HepG2 (cell line): ENCODE measurements around the gene S1PR3. TPM values are rescaled to one million over a fixed set of nuclear protein-coding genes. Genes with fewer than 3 reads are reported as not detected.

Source experiments
- ATAC-seq: fragments of 200-7000 bp; cut with Tn5 transposase; 3 replicates; pipeline ENCODE4 v1.9.1; 2020; ENCODE audit warnings: mild to moderate bottlenecking, moderate library complexity
- BruUV-seq: library from RNA; stranded (reverse); fragments of 400-500 nt; replicated peaks from 2 replicates; lab custom pipeline; 2021; lab: Mats Ljungman, UMichigan
- CTCF ChIA-PET: fragments of 300-600 bp; formaldehyde crosslinking; extraction: SDS; loops from one replicate; lab custom pipeline; 2021; ENCODE audit warnings: low total read pairs, inconsistent platforms, low intra/inter-chr PET ratio; lab: Yijun Ruan, JAX
- POLR2A ChIA-PET: fragments of 350-600 bp; sonication (Branson Sonifier 250); formaldehyde crosslinking; loops from one replicate; lab custom pipeline; 2020; ENCODE audit warnings: antibody characterized with exemption, inconsistent platforms; lab: Yijun Ruan, JAX
- DNase-seq: peaks from one replicate; pipeline ENCODE4 v3.0.0-alpha.2; 2015; ENCODE audit warnings: low spot score
- FAIRE-seq: peaks from 3 replicates; lab custom pipeline; 2011; peaks lifted over from hg19 to GRCh38; lab: Jason Lieb, UNC
- H2AFZ ChIP-seq: one replicate; pipeline ENCODE4 v1.6.1; 2011; ENCODE audit warnings: low read length, inconsistent platforms
- H3K27ac ChIP-seq: fragments of 300-600 bp; 3 replicates; pipeline ENCODE4 v1.8.0; 2011; ENCODE audit warnings: mixed run types, mild to moderate bottlenecking, mixed read lengths, low read length, inconsistent platforms; ENCODE audit not compliant: insufficient read depth; ENCODE audit errors: extremely low read length
- H3K27me3 ChIP-seq, 2 experiments: fragments of 200-600 bp in 1 of 2; 2 replicates in 1 of 2; 3 replicates in 1 of 2; pipeline versions ENCODE4 v1.6.0 to v1.8.0; 2011; ENCODE audit warnings: low read length in 2 of 2, mild to moderate bottlenecking in 2 of 2, moderate library complexity in 2 of 2, inconsistent platforms in 1 of 2; ENCODE audit not compliant: insufficient read depth in 2 of 2, control insufficient read depth in 1 of 2
- H3K36me3 ChIP-seq, 2 experiments: fragments of 200-600 bp in 1 of 2; replicated peaks in 1 of 2; 2 replicates in 1 of 2; 3 replicates in 1 of 2; pipeline versions ENCODE4 v1.5.1 to v1.8.0; 2011; ENCODE audit warnings: low read length in 2 of 2, inconsistent platforms in 1 of 2; ENCODE audit not compliant: insufficient read depth in 2 of 2, control insufficient read depth in 1 of 2
- H3K4me1 ChIP-seq: 2 replicates; pipeline ENCODE4 v1.5.1; 2012; ENCODE audit warnings: low read length, inconsistent platforms; ENCODE audit not compliant: insufficient read depth
- H3K4me2 ChIP-seq: 2 replicates; pipeline ENCODE4 v1.6.0; 2011; ENCODE audit warnings: low read depth, low read length, inconsistent platforms
- H3K4me3 ChIP-seq, 3 experiments: fragments of 200-600 bp in 1 of 3; sonication (generic), shearing (Covaris generic) in 1 of 3; replicated peaks in 1 of 3; 2 replicates each; pipeline ENCODE4 v1.5.1; 2011 to 2016; ENCODE audit warnings: low read length in 3 of 3, inconsistent platforms in 2 of 3, low read depth in 2 of 3, mild to moderate bottlenecking in 2 of 3, control low read depth in 1 of 3, mixed read lengths in 1 of 3; ENCODE audit not compliant: insufficient read depth in 1 of 3
- H3K79me2 ChIP-seq: one replicate; pipeline ENCODE4 v1.6.1; 2011; ENCODE audit warnings: low read length, inconsistent platforms; ENCODE audit not compliant: insufficient read depth
- H3K9ac ChIP-seq: 2 replicates; pipeline ENCODE4 v1.6.0; 2011; ENCODE audit warnings: mild to moderate bottlenecking, low read depth, low read length, inconsistent platforms; ENCODE audit not compliant: insufficient read depth
- H3K9me3 ChIP-seq: 2 replicates; pipeline ENCODE4 v1.5.1; 2012; ENCODE audit warnings: mild to moderate bottlenecking, low read length
- H4K20me1 ChIP-seq: 2 replicates; pipeline ENCODE4 v1.6.0; 2011; ENCODE audit warnings: inconsistent platforms, mild to moderate bottlenecking, low read length, moderate library complexity; ENCODE audit not compliant: insufficient read depth
- AKAP8 ChIP-seq: sonication (generic); formaldehyde crosslinking; IDR thresholded peaks from 2 replicates; pipeline ENCODE4 v1.5.1; 2020; ENCODE audit warnings: mild to moderate bottlenecking, missing genetic modification reagents
- EED ChIP-seq: sonication (generic); formaldehyde crosslinking; IDR thresholded peaks from 2 replicates; pipeline ENCODE4 v1.5.0; 2020; ENCODE audit warnings: mild to moderate bottlenecking, missing genetic modification reagents
- EHMT2 ChIP-seq: fragments of 200-600 bp; sonication (generic); IDR thresholded peaks from 2 replicates; pipeline ENCODE4 v1.7.0; 2017; ENCODE audit warnings: antibody characterized with exemption, low read depth, low read length, borderline replicate concordance
- HOXA5 ChIP-seq: sonication (generic); formaldehyde crosslinking; IDR thresholded peaks from 2 replicates; pipeline ENCODE4 v1.4.0; 2020; ENCODE audit warnings: missing genetic modification reagents
- KAT8 ChIP-seq: IDR thresholded peaks from 2 replicates; pipeline ENCODE4 v1.6.1; 2016; ENCODE audit warnings: missing genetic modification reagents, missing compliant biosample characterization
- MLX ChIP-seq: IDR thresholded peaks from 2 replicates; pipeline ENCODE4 v1.6.1; 2016
- PAF1 ChIP-seq: IDR thresholded peaks from 2 replicates; pipeline ENCODE4 v1.6.1; 2016; ENCODE audit warnings: missing genetic modification reagents, missing compliant biosample characterization
- SNRNP70 ChIP-seq: fragments of 200-400 bp; formaldehyde crosslinking; IDR thresholded peaks from 2 replicates; pipeline ENCODE4 v1.6.1; 2017; ENCODE audit warnings: mild to moderate bottlenecking, low read depth, low read length, moderate library complexity
- U2AF2 ChIP-seq: fragments of 200-400 bp; formaldehyde crosslinking; IDR thresholded peaks from 2 replicates; pipeline ENCODE4 v1.6.1; 2017; ENCODE audit warnings: low read depth, mild to moderate bottlenecking, low read length
- ZNF572 ChIP-seq: sonication (generic); formaldehyde crosslinking; IDR thresholded peaks from 2 replicates; pipeline ENCODE4 v1.5.1; 2020; ENCODE audit warnings: mild to moderate bottlenecking, missing genetic modification reagents
- ZNF574 ChIP-seq: sonication (generic); formaldehyde crosslinking; IDR thresholded peaks from 2 replicates; pipeline ENCODE4 v1.4.0; 2020; ENCODE audit warnings: missing genetic modification reagents
- ZNF790 ChIP-seq: sonication (generic); formaldehyde crosslinking; IDR thresholded peaks from 2 replicates; pipeline ENCODE4 v1.8.0; 2022; ENCODE audit warnings: missing genetic modification reagents, mild to moderate bottlenecking, borderline replicate concordance
- WGBS: methylation state at CpG from one replicate; pipeline ENCODE4 v1.1.6; 2017; ENCODE audit warnings: low lambda C conversion rate; 5-methylcytosine and 5-hydroxymethylcytosine counted together
- in situ Hi-C: cut with HindIII; loops from 2 replicates; pipeline ENCODE4 v1.10.0; 2017; ENCODE audit warnings: low pct_unique_long_range_greater_than_20kb; ENCODE audit not compliant: extremely low pct_ligation_motif_present
- intact Hi-C: fragments of 100-400 bp; cut with micrococcal nuclease; formaldehyde crosslinking; loops from one replicate; pipeline ENCODE4 v1.10.0; 2022; ENCODE audit not compliant: unreplicated experiment
- polyA plus RNA-seq, 8 experiments: library from polyadenylated mRNA; depleted of rRNA in 3 of 8; stranded (reverse) in 7 of 8; unstranded in 1 of 8; fragments of >200 nt; fragmentation: Illumina TruSeq in 4 of 8; extraction: Trizol in 4 of 8; gene quantifications; 2 replicates each; pipeline versions ENCODE4 v1.2.1 to v1.2.3, GENCODE V29; 2011 to 2016; ENCODE audit warnings: low read depth in 4 of 8, missing spikeins in 1 of 8, mixed read lengths in 1 of 8; ENCODE audit not compliant: insufficient read depth in 1 of 8
- total RNA-seq, 5 experiments: library from RNA; depleted of rRNA; stranded (reverse); fragments of >200 nt; fragmentation: Illumina TruSeq; extraction: Trizol; gene quantifications; 2 replicates each; pipeline ENCODE4 v1.2.3, GENCODE V29; 2016; ENCODE audit warnings: low read depth in 1 of 5
- TF ChIP-seq, protein P1 (sequence below): sonication (generic); formaldehyde crosslinking; IDR thresholded peaks from 2 replicates; pipeline ENCODE4 v1.8.1; 2023; ENCODE audit warnings: mild to moderate bottlenecking, inconsistent platforms, moderate library complexity, missing genetic modification reagents, borderline replicate concordance
- TF ChIP-seq, protein P2 (sequence below): sonication (generic); formaldehyde crosslinking; IDR thresholded peaks from 2 replicates; pipeline ENCODE4 v1.5.0; 2020; ENCODE audit warnings: mild to moderate bottlenecking, missing genetic modification reagents

Gene S1PR3
- total and polyA plus RNA-seq, 2 of the 13 experiments (the other 11 are each of a cell fraction or from before 2014, with no cell fraction given), result 0.02 TPM; not detected in 1

GRCh38 chr9:88990729-88991065 lies 571 bp upstream of the S1PR3 start (continued):
- TF ChIP-seq, protein P1, sequence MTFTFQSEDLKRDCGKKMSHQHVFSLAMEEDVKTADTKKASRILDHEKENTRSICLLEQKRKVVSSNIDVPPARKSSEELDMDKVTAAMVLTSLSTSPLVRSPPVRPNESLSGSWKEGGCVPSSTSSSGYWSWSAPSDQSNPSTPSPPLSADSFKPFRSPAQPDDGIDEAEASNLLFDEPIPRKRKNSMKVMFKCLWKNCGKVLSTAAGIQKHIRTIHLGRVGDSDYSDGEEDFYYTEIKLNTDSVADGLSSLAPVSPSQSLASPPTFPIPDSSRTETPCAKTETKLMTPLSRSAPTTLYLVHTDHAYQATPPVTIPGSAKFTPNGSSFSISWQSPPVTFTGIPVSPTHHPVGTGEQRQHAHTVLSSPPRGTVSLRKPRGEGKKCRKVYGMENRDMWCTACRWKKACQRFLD, result no peak
- TF ChIP-seq, protein P2, sequence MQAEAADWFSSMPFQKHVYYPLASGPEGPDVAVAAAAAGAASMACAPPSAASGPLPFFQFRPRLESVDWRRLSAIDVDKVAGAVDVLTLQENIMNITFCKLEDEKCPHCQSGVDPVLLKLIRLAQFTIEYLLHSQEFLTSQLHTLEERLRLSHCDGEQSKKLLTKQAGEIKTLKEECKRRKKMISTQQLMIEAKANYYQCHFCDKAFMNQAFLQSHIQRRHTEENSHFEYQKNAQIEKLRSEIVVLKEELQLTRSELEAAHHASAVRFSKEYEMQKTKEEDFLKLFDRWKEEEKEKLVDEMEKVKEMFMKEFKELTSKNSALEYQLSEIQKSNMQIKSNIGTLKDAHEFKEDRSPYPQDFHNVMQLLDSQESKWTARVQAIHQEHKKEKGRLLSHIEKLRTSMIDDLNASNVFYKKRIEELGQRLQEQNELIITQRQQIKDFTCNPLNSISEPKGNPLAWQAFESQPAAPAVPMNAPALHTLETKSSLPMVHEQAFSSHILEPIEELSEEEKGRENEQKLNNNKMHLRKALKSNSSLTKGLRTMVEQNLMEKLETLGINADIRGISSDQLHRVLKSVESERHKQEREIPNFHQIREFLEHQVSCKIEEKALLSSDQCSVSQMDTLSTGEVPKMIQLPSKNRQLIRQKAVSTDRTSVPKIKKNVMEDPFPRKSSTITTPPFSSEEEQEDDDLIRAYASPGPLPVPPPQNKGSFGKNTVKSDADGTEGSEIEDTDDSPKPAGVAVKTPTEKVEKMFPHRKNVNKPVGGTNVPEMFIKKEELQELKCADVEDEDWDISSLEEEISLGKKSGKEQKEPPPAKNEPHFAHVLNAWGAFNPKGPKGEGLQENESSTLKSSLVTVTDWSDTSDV (CRISPR knock-in tag), result no peak
- TF ChIP-seq EHMT2 (no peak), ZNF790 (CRISPR knock-in tag) (no peak)

DNA sequence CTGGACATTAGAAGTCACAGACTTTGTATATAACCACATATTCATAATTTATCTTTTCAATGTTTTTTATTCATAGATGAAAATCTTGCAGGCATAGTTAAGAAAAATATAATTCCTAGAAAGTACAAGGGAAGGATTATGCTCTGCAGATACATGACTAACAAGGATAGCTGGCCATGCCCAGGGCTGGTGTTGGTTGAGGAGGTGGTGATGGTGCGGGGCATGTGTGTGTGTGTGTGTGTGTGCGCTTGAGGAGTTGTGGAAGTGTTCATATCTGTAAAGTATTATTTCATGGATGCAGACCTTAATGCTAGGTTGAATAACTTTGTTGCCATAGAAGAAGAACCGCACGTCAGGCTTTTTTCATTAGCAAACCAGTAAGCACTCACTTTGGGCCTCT lies 1.3 kb downstream of the S1PR3 start:
- H3K79me2 ChIP-seq, result no peaks in the 10 kb centered on the region
- H3K4me2 ChIP-seq, result no peak overlapping the region
- H3K9ac ChIP-seq, result no peak overlapping the region
- no peak for DNase-seq
- no TSS peak for BruUV-seq
- H3K9me3 ChIP-seq, result no peaks in the 10 kb centered on the region
- ChIA-PET POLR2A (no interaction called here), CTCF (no interaction called here)
- peaks cover 0 to 24% of the 10 kb centered on the region in 2 experiments; a peak in 3 of 5 replicates for H3K27me3 ChIP-seq
- no peaks in the 10 kb centered on the region for H3K36me3 ChIP-seq
- WGBS, result 89% methylated on average over 4 of the region's 4 CpGs
- H3K4me1 ChIP-seq, result peaks cover 11% of the 10 kb centered on the region; the same call in 1 of the 2 replicates
- no peak overlapping the region for H2AFZ ChIP-seq
- intact Hi-C loops, result no loop called here
- H4K20me1 ChIP-seq, result no peaks in the 10 kb centered on the region
- ATAC-seq, result no peak
- no peak overlapping the region for H3K4me3 ChIP-seq
- H3K27ac ChIP-seq, result no peak overlapping the region
- FAIRE-seq, result no peak
- no peak for TF ChIP-seq PAF1
- no peak for TF ChIP-seq ZNF572 (CRISPR knock-in tag)
- no peak for TF ChIP-seq AKAP8 (CRISPR knock-in tag)
- TF ChIP-seq KAT8, result no peak
- TF ChIP-seq U2AF2, result no peak
- no peak for TF ChIP-seq EED (CRISPR knock-in tag)
- no peak for TF ChIP-seq MLX (CRISPR knock-in tag)
- TF ChIP-seq SNRNP70, result no peak
- TF ChIP-seq ZNF574, result no peak
- TF ChIP-seq HOXA5 (CRISPR knock-in tag), result no peak
- in situ Hi-C loops, result no loop called here
